Breast epithelium (tissue), 3 donors: ENCODE data around the gene AZGP1.

Experiments used
- CTCF ChIP-seq, 3 donors: fragments of 450-650 bp; IDR thresholded peaks; one replicate each; pipeline ENCODE4 v1.5.1; 2016 to 2017; ENCODE audit warnings: antibody characterized with exemption in 3 of 3, mild to moderate bottlenecking in 3 of 3, moderate library complexity in 3 of 3
- POLR2AphosphoS5 ChIP-seq, 3 donors: sonication (generic); formaldehyde crosslinking; IDR thresholded peaks; one replicate each; pipeline ENCODE4 v1.6.1; 2017; ENCODE audit warnings: antibody characterized with exemption in 3 of 3

GRCh38 chr7:100017300-100017699, 41.5 kb upstream of the AZGP1 start:
- TF ChIP-seq CTCF (IDR thresholded peaks at IDR 0.05) (no peak), POLR2AphosphoS5 (IDR thresholded peaks at IDR 0.05) (no peak)
